Smooth muscle cell of the brain vasculature (primary cell): ENCODE measurements around the gene SEC16B.

ENCODE experiments used
- DNase-seq: peaks from one replicate; pipeline ENCODE4 v3.0.0-alpha.2; 2012; ENCODE audit warnings: low read depth, low spot score

SEC16B gene

DNA sequence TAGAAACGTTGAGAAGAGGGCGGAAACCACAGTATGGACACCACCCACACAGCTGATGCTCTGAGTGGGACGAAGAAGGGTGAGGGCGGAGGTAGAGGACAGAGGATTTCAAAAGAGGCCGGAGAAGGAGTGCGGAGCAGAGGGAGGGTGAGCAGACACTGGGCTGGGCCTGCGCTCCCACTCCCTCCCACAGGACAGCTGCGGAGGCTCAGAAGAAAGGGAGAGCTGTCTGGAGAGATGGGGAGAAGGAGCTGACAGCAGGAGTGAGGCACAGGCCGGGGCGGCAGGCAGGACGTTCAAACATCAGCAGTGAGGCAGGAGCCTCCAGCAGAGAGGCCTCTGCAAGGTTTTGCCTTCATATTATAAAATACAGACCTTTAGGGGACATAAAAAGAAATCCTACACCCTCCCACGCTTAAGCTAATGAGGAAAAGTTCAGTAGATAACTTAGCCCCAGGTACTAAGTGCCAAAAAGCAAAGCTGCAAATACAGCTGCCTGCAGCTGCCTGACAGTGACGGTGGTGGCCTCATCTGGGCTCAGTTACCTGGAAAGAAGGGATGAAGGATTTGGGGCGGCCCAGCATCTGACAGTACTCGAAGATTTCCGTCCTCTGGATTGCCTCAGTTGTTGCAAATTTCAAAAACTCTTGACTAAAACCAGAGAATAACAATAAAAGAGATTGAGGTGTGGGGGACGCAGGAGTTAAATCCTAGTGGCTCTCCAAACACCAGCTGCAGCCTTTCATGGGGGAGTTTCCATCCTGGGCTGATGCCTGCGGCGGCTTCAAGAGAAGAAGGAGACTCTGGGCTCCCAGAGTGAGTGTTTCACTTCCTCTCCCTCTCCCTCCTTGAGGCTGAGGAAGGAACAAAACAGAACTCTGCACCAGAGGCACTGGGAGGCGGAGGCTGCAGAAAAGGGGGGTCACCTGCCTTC, 25.6 kb downstream of the SEC16B start:
- DNase-seq = no peak

DNA sequence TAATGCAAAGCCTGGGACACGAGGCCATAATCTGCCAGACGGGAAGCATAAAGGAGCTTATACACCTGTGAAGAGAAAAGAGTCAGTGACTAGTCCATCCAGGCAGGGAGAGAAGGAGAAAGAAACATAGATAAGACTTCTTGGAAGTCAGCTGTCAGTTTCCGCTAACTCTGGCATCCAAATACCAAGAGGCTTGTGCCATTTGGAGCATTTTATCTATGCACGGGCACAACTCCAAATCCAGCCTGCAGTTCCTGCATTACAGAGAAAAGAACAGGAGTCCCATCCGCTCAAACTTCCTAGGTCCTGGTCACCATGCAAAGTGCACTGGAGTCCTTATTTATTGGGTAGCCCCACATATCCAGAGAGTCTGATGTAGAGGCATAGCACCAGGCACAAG, 27.9 kb downstream of the SEC16B start:
- DNase-seq = no peak

DNA sequence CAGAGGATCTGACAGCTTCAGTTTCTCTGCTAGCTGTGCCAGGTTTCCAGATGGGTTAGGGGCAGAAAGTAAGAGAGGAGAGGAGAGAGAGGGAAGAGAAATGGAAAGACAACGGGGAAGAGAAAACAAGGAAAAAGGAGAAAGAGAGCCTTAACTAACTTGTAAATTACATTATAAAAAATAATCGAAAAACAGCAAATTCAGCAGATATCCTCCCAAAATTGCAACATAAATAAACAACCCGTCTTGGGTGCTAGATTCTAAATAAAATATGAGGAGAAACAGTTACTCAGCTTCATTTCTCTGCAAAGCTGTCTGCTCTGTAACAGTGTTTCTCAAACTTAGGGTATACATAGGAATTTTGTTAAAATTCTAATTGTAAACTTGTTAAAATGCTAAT, 29.2 kb downstream of the SEC16B start:
- DNase-seq = no peak

DNA sequence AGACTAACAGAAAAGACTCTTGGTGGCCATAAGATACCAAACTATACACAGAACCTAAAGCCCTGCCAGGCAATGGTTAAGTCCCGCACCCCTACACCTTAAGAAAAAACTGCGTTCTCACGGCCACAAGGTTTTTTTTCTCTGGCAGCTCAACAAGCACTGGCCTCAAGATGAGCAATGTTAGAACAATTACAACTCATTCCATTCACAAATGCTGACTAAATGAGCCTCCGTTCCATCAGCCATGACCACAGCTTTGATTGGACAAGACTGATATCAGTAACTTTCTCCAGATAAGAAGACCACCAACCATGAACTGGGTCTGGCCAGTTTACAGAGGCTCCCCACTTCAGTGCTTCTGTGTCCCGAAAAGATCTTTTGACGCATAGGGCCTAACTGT, 31.9 kb downstream of the SEC16B start:
- DNase-seq = no peak

DNA sequence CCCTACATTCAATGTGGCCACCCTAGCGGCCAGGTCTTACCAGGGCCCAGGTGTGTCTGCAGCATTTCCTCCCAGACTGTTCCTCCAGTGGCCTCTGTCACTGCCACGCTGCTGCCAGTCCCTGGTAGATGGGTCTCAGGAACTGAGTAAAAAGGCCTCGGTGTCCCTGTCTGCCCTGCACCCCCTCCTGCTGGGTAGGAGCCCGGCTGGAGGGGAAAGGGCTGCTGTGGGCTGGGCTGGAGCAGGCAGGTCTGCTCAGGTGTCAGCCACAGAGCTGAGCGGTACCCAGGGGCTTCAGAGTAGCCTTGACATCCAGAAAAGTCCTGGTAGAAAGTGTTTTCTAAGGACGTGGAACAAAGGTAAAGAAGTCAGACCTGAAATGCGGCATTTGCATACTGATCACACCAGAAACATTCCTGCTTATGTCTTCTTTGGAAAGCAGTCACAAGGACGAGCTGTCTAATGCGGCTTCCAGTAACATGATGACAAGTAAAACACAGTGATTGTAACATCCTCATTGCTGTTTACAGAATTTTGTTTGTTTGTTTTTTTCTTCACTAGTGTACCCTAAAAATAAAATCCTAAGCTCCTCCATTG, 32.6 kb downstream of the SEC16B start:
- DNase-seq = no peak

DNA sequence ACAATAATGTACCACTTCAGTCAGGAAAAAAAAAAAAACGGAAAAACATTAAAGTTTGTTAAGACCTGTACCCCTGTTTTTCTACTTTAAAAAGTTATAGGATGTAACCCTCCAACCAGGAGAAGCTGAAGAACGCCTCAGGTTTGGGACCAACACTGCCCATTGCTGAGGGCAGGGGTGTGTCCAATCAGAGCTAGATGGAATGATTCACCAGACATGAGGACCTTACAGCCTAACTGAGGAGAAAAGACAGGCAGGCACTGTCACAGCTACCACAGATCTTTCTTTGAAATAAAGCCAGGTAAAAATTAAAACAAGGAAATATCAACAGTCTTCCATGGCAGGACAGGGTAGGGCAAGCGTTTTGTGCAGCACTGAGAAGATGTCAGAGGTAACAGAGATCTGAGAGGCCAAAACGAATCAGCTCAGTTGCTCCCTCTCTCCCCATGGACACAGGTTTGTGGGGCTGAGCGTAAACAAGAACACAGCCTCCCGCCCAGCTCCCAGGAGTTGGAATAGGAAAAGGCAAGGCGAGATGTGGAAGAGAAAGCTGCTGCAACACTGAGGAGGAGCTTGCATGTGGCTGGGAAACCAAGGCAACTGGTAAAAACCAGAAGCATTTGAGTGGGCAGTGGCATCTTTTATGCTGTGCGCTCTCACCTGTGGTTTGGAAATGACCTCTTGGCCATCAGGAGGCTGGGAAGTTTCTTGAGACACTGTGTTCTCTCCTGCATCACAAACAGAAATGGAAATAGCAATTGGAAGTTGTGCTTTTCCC, 34.0 kb downstream of the SEC16B start:
- DNase-seq = no peak

DNA sequence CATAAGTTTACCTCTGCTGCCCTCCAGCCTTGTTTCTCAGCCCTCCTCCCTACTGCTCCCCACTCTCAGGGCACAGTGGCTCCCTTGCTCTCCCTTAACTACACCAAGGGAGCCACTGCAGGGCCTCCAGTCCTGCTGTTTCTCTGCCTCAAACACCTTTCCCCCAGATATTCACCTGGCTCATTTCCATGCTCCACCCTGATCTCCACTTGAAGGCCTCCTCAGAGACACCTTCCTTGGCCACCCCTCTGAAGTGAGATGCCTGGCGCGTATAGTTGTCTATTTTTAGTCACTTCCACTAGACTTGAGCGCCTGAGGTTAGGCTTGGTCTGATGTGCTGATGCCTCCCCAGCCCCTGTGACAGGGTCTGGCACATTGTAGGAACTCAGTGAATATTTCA, 34.9 kb downstream of the SEC16B start:
- DNase-seq = no peak

DNA sequence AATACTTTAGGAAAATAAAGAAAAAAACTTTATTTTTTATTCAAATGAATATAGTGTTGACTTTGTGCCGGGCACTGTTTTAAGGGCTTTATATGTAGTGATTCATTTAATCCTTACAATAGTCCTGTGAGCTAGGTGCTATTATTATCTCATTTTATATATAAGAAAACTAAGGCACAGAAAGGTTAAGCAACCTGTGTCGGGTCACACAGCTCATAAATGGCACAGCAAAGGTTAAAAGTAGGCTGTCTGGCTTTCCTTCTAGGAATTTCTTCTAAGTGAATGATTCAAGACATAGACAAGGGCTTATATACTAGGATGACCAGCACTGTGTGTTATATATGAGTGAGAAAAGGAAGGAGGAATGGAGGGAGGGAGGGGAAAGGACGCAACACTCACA, 35.4 kb downstream of the SEC16B start:
- DNase-seq = no peak

DNA sequence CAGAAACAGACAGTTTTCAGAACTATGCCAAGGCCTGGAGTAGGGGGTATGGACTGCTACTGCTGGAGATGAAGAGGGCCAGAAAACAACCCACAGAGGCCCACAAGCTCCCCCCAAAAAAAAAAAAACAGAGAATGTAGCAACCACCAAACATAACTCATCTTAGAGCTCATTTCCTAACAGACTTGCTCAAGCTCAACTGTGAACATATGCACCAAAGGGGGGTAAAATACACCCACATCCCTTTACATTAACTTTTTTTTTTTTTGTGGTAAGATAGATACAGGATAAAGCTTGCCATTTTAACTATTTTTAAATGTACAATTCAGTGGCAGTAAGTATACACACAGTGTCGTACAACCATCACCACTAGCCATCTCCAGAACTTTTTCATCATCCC, 36.0 kb downstream of the SEC16B start:
- DNase-seq = no peak

DNA sequence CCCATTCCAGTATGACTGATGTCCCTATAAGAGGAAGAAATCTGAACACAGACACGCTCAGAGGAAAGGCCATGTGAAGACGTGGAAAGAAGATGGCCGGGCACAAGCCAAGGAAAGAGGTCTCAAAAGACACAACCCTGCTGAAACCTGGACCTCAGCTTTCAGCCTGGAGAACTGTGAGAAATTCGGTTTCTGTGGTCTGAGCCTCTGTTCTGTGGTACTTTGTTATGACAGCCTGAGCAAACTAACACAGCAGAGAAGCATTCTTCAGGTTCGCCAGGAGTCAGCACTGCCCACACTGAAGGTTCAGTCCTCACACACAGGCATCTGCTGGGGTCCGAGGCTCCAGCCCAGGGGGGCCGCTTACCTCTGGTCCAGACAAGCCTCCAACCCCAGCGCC, 37.7 kb downstream of the SEC16B start:
- no peak for DNase-seq

DNA sequence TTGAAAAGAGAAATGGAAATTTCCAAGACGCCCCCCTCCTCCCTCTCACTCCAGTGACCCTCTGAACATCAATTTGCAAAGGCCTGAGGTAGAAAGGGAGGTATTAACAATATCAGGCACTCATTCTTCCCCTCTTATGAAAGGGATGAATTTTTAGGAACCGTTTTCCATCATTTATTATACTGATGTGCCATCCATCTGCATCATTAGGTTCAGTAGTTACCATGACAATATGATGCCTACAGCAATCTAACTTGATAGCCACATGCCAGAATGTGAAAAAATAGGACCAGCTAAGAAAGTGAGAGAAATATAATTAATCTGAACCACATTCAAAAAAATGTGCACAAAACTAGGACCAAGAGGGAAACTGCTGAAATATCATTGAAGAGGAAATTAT, 40.9 kb downstream of the SEC16B start:
- no peak for DNase-seq

DNA sequence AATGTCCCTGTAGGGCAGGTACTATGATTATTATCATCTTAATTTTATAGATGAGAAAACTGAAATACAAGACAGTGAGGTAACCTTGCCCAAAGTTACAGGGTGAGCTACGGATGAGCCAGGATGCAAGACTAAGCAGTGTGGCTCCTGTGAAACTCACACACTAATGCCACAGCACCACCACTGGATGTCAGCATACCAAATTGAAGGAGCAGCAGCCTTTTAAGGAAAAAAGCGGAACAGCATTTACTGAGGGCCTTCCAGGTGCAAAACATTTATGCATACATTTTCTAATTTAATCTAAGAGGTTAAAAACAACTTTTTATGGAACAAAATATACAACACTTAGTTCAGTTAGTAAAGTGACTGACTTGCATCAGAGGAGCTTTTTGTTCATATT, 41.7 kb downstream of the SEC16B start:
- DNase-seq = no peak

DNA sequence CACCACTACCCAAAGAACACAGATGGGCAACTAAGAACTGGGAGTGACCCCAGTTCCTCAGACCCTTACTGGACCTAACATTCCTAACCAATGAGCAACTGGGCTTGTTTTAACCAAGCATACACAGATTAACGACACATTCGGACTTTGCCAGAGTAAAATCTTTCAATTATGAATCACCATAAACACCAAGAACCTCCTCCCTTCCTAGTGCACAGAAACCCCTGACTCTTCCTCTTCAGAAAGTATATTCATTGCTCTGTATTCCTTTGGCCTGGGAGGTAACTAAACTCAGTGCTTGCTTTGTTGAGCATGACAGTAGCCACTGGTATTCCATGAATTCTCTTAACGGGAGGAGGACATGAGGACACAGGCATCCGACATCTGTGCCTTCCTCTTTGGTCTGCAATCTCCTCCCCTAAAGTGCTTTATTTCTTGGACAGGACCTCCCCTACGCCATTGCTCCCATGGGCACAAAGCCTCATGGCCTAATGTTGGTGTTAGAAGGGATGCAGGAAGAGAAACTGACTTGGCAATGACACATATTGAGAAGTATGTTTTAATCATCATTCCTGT, 42.7 kb downstream of the SEC16B start:
- DNase-seq = no peak

DNA sequence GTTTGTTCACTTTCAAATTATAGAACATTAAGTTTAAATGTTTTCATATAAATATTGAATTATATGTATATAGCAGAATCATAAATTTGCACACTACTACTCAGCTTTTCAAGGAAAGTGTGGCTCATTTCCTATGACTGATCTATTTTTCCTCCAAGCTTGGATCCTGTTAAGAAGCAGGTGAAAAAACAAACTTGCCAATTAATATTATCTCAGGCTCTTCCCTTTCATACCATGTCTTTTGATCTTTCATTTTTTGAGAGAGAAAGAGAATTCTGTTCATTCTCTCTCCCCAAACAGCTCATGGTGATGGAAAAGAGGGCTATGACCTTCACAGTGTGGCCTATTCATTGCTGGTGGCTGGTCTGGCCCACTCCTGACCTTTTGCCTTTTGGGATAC, 43.7 kb downstream of the SEC16B start:
- DNase-seq = no peak

DNA sequence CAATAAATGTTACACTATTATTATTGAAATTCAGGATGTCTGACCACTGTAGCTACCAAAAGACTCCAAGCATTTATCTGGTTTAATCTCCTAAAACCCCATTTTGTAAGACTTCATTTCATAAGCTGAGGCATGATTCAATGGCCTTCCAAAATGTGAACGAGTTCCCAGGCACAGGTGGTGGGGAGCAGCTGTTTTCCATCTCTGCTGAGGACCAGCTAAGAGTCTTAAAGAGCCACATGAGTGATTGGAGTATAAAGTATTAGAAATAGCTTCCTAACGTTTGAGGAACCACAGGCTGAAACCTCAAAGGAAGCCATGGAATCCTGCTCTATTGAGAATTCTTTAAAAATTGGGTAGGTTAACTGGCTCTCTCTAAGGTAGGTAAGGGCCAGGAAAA, 44.9 kb downstream of the SEC16B start:
- no peak for DNase-seq

DNA sequence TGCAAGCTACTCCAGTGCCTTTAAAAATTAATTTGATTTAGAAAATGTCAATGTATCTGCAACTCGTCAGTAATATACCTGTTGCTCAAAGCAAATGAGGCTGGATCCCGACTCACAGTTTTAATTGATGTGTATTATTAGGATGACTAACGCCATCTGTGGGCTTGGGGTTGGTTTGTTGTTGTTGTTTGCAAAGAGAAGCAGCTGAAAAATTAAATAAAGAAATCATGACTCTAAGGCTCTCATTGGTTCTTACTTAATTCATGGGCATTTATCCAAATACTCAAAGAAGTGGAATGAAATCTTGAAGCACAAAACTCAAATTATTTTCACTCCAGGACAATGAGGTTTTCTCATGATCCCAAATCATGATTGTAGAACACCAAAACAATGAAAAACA, 46.4 kb downstream of the SEC16B start:
- DNase-seq = no peak

DNA sequence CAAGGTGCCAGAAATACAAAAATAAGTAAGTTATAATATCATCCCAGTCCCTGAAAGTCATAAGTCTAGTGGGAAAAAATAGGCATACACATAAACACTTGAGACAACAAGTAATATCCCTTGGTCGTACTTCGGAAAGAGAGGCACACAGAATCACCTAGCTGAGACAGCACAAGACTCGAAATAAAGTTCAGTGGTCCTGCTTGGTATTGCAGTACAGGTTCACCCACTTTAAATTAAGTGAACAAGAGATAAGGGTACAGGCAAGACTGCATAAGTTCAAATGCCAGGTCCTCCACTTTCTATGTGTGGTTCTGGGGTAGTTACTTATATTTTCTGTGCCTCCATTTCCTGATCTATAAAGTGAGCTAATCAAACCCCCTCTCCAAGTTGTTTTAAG, 47.6 kb downstream of the SEC16B start:
- no peak for DNase-seq

DNA sequence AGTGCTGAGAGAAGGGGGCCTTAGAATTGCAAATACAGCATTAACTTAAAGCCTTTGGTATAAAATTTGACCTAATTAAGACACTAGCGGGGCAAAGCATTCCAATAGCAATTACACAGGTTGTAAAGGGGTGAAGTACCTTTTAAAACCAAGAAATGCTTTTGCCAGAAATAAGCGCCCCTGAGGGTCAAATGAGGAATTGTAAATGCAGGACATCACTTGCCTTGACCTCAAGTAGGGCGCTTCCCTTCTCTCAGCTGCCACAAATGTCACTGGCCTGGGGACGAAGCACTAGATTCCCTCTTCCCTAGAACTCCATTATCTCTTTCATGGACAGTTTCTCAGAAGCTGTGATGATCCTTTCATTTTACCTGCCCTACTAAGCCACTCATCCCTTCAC, 48.3 kb downstream of the SEC16B start:
- no peak for DNase-seq

DNA sequence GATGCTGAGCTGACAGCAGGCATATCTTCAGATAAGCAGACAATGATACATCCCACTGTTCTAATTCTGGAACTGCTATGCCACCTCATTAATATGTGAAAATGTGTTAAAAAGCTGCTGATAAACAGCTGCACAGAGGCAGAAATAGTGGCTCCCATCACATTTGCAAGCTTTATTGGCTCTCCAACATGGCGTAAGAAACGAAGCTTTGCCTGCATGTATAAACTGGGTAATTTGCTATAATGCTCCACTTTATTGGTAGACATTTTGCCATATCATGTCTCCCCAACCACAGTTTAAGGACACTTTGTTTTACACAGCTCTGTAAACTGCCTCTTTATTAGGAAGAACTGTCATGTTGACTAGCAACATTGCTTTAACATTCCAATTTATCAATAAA, 49.8 kb downstream of the SEC16B start:
- no peak for DNase-seq

DNA sequence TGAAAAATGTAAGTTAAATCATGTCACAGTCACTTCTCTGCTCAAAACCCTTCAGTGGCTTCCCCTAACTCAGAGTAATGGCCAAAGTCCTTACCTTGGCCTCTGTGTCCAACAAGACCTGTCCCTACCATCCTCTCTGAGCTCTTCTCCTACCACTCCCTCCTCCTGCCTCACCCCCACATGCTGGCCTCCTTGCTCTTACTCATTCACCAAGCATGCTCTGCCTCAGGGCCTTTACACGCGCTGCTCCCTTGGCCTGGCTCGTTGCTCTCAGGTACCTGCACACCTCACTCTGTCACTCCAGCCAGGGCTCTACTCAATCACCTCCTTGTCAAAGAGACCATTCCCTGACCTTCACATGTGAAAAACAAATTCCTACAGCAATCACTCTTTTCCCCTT, 54.2 kb downstream of the SEC16B start:
- DNase-seq = no peak

DNA sequence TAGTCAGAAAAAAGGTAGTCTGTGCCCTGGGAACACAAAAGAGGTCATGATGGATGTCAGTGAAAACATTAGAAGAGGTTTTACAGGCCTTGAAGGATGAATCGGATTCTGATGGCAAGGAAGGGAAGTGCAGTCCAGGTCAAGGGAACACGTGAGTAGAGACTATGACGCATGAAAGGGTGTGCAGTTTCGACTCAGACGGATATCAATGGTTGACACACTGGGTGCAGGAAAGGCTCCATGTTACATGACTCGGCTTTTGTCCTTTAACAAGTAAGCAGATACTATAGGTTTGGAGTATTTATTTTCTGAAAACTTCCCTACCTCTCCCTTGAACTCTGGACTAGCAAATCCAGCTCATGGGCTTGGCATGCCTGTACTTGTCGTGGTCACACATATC, 55.3 kb downstream of the SEC16B start:
- DNase-seq = no peak
